Measurements from ENCODE around the gene PARD3.

DNA sequence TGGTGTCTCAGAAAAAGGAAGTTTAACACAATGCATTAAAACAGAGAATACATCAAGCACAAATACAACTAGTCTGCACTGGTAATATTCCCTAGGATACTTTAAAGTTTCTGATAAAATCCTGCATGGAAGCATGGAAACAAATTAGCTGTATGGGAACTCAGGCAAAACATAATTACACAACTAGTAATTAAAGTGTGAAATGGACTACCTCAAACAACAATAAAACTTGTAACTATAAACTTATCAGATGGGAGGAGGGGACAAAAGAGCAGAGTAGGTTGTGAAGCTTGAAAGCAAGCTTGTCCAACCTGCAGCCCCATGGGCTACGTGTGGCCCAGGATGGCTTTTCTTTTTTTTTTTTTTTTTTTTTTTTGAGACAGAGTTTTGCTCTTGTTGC lies 98.9 kb downstream of the PARD3 start:
- TF ChIP-seq, protein P1, sequence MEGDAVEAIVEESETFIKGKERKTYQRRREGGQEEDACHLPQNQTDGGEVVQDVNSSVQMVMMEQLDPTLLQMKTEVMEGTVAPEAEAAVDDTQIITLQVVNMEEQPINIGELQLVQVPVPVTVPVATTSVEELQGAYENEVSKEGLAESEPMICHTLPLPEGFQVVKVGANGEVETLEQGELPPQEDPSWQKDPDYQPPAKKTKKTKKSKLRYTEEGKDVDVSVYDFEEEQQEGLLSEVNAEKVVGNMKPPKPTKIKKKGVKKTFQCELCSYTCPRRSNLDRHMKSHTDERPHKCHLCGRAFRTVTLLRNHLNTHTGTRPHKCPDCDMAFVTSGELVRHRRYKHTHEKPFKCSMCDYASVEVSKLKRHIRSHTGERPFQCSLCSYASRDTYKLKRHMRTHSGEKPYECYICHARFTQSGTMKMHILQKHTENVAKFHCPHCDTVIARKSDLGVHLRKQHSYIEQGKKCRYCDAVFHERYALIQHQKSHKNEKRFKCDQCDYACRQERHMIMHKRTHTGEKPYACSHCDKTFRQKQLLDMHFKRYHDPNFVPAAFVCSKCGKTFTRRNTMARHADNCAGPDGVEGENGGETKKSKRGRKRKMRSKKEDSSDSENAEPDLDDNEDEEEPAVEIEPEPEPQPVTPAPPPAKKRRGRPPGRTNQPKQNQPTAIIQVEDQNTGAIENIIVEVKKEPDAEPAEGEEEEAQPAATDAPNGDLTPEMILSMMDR (IDR thresholded peaks at IDR 0.05; ENCODE audit: borderline replicate concordance, extremely low read depth, low read length, poor library complexity, severe bottlenecking), result no peak
- TF ChIP-seq EZH2 (IDR thresholded peaks at IDR 0.05; ENCODE audit: borderline replicate concordance, low read depth, low read length, severe bottlenecking), result no peak
